Activated CD4-positive, alpha-beta T cell treated with anti-CD3 and anti-CD28 coated beads for 24 hours (primary cell): Measurements from ENCODE around the gene CLCN6.

Experiments used
- DNase-seq, 2 donors: peaks; one replicate each; pipeline ENCODE4 v3.0.0-alpha.2; 2020; ENCODE audit warnings: low read depth in 2 of 2

CLCN6 gene

GRCh38 chr1:11850156-11850555 is 44.2 kb downstream of the CLCN6 start:
- DNase-seq, result no peak

- DNase-seq, result no peak
Observed at GRCh38 chr1:11851180-11851579, 45.2 kb downstream of the CLCN6 start.

- no peak for DNase-seq
Observed at GRCh38 chr1:11854519-11854918, 48.5 kb downstream of the CLCN6 start.

GRCh38 chr1:11855430-11855829 is 49.4 kb downstream of the CLCN6 start:
- DNase-seq, result no peak

- DNase-seq, result no peak
Observed at GRCh38 chr1:11856698-11857097, 50.7 kb downstream of the CLCN6 start.

- DNase-seq, result no peak
Observed at GRCh38 chr1:11857164-11857851, 51.3 kb downstream of the CLCN6 start.

GRCh38 chr1:11858158-11858557 is 52.2 kb downstream of the CLCN6 start:
- no peak for DNase-seq

- DNase-seq, result no peak
Observed at GRCh38 chr1:11858613-11858967, 52.6 kb downstream of the CLCN6 start, which contains the start of gene NPPB. NPPB (minus strand) TSS chr1:11858945; CDS start chr1:11858833, 112 bp downstream.

GRCh38 chr1:11858968-11859871 is 53.2 kb downstream of the CLCN6 start:
- DNase-seq, result peak; percentile 48 to 49

GRCh38 chr1:11860083-11860482 is 54.1 kb downstream of the CLCN6 start:
- no peak for DNase-seq

GRCh38 chr1:11860587-11860986 is 54.6 kb downstream of the CLCN6 start:
- DNase-seq, result no peak

- no peak for DNase-seq
Observed at GRCh38 chr1:11862890-11863289, 56.9 kb downstream of the CLCN6 start.

GRCh38 chr1:11868331-11868980 is 62.5 kb downstream of the CLCN6 start:
- DNase-seq, result no peak

GRCh38 chr1:11869104-11869503 is 63.1 kb downstream of the CLCN6 start:
- no peak for DNase-seq

GRCh38 chr1:11869650-11870207 is 63.7 kb downstream of the CLCN6 start:
- DNase-seq, result no peak

GRCh38 chr1:11872545-11872944 is 66.6 kb downstream of the CLCN6 start:
- no peak for DNase-seq

GRCh38 chr1:11873395-11874257 is 67.6 kb downstream of the CLCN6 start:
- no peak for DNase-seq

- no peak for DNase-seq
Observed at GRCh38 chr1:11874258-11874562, 68.2 kb downstream of the CLCN6 start.

GRCh38 chr1:11874624-11875023 is 68.6 kb downstream of the CLCN6 start:
- no peak for DNase-seq

GRCh38 chr1:11875094-11875493 is 69.1 kb downstream of the CLCN6 start:
- DNase-seq, result no peak

- no peak for DNase-seq
Observed at GRCh38 chr1:11877074-11877473, 71.1 kb downstream of the CLCN6 start.
